OCI-LY1 (cell line): Measurements from ENCODE around the gene ZNF598.

Experiments used
- CTCF ChIP-seq: fragments of 200-600 bp; sonication (generic), shearing (Covaris generic); IDR thresholded peaks from 2 replicates; pipeline ENCODE4 v1.5.1; 2017; ENCODE audit warnings: mild to moderate bottlenecking, antibody characterized with exemption, low read length, moderate library complexity, mixed read lengths
- EZH2 ChIP-seq: fragments of 200-600 bp; sonication (generic), shearing (Covaris generic); IDR thresholded peaks from 2 replicates; pipeline ENCODE4 v1.8.0; 2017; ENCODE audit warnings: borderline replicate concordance, mixed run types, mild to moderate bottlenecking, antibody characterized with exemption, low read length, moderate library complexity, mixed read lengths

DNA sequence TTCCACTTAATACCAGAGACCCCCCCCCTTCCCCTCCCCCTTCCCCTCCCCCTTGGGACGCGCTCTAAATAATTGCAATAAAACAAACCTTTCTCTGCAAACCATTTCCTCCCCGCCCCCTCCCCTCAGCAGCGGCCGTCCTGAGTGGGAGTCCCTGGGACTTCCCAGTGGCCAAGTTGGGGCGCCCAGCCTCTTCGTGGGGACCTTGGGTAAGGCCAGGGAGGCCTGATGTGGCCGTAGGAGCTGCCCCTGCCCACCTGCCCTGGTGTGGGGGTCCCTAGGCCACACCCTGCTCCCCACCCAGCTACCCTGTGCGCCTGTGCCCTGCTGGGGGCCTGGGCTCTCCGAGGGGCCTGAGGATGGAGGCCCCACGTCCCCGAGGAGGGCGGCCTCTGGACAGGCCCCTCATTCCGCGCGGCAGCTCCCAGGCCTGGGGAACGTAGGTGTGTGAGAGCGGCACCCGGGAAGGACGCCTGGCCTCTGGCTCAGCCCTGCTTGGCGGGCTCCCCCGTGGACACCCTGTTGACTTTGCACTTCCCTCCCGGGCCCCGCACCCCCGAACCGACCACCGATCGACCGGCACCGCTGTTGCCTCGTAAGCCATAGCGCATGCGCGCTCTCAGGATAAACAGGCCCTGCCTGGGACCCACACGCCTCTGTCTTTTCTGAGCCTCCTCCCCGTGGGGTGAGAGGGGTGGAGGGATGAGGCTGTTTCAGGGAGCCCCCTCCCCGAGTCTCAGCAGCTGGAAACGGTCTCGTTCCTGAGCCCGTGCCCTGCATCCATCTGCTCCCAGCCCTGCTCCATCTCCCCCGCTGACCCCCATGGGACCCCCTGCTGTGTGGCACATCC lies 29.0 kb upstream of the ZNF598 start:
- TF ChIP-seq CTCF (no peak), EZH2 (no peak)
